GM12892 (cell line): ENCODE measurements around the gene IP6K3.

Source experiments
- DNase-seq: peaks from one replicate; pipeline ENCODE4 v3.0.0; 2011; ENCODE audit not compliant: insufficient read length
- FAIRE-seq: peaks from 2 replicates; lab custom pipeline; 2011; peaks lifted over from hg19 to GRCh38; lab: Jason Lieb, UNC
- POLR2A ChIP-seq: IDR thresholded peaks from 2 replicates; pipeline ENCODE4 v1.6.1; 2011; ENCODE audit warnings: low read depth, low read length, control low read depth
- POLR2AphosphoS5 ChIP-seq: IDR thresholded peaks from 2 replicates; pipeline ENCODE4 v1.6.1; 2011; ENCODE audit warnings: low read depth, low read length, control low read depth
- TAF1 ChIP-seq: IDR thresholded peaks from 2 replicates; pipeline ENCODE4 v1.6.1; 2011; ENCODE audit warnings: low read depth, mild to moderate bottlenecking, control low read depth, low read length, borderline replicate concordance

The IP6K3 gene

GRCh38 chr6:33695451-33695887 lies 51.2 kb downstream of the IP6K3 start:
- no peak for DNase-seq
- no peak for FAIRE-seq
- TF ChIP-seq TAF1 (no peak), POLR2A (no peak), POLR2AphosphoS5 (no peak)

- DNase-seq = no peak
- TF ChIP-seq POLR2A = no peak
- TF ChIP-seq POLR2AphosphoS5 = no peak
- no peak for TF ChIP-seq TAF1
- no peak for FAIRE-seq
Observed at GRCh38 chr6:33694977-33695376, 51.7 kb downstream of the IP6K3 start.

GRCh38 chr6:33694401-33694931 lies 52.2 kb downstream of the IP6K3 start:
- FAIRE-seq = no peak

GRCh38 chr6:33693186-33694105 lies 53.3 kb downstream of the IP6K3 start:
- no peak for FAIRE-seq
- DNase-seq = no peak
- no peak for TF ChIP-seq TAF1
- no peak for TF ChIP-seq POLR2A
- TF ChIP-seq POLR2AphosphoS5 = no peak

More at GRCh38 chr6:33694401-33694931, 52.2 kb downstream of the IP6K3 start:
- no peak for TF ChIP-seq POLR2AphosphoS5
- TF ChIP-seq TAF1 = no peak
- DNase-seq = no peak

GRCh38 chr6:33692760-33693158 lies 53.9 kb downstream of the IP6K3 start:
- TF ChIP-seq POLR2A (no peak), TAF1 (no peak), POLR2AphosphoS5 (no peak)
- peak; percentile 79 for FAIRE-seq
- DNase-seq = no peak

GRCh38 chr6:33692078-33692759 lies 54.5 kb downstream of the IP6K3 start:
- DNase-seq (no peak), FAIRE-seq (no peak)
- TF ChIP-seq POLR2AphosphoS5 = no peak
- TF ChIP-seq POLR2A = no peak
- TF ChIP-seq TAF1 = no peak

- FAIRE-seq = no peak
- no peak for DNase-seq
- no peak for TF ChIP-seq POLR2A
- TF ChIP-seq POLR2AphosphoS5 = no peak
- TF ChIP-seq TAF1 = no peak
Observed at GRCh38 chr6:33691456-33692077, 55.1 kb downstream of the IP6K3 start.

GRCh38 chr6:33690766-33691165 lies 55.9 kb downstream of the IP6K3 start:
- DNase-seq (no peak), FAIRE-seq (no peak)
- TF ChIP-seq POLR2A (no peak), POLR2AphosphoS5 (no peak), TAF1 (no peak)

GRCh38 chr6:33689879-33690278 lies 56.8 kb downstream of the IP6K3 start:
- FAIRE-seq (no peak), DNase-seq (no peak)
- no peak for TF ChIP-seq POLR2A
- TF ChIP-seq TAF1 = no peak
- TF ChIP-seq POLR2AphosphoS5 = no peak

- DNase-seq = peak; percentile 11
- no peak for FAIRE-seq
- TF ChIP-seq TAF1 = no peak
- TF ChIP-seq POLR2AphosphoS5 = no peak
- no peak for TF ChIP-seq POLR2A
Observed at GRCh38 chr6:33689148-33689494, 57.6 kb downstream of the IP6K3 start.

- no peak for FAIRE-seq
- no peak for TF ChIP-seq POLR2A
- TF ChIP-seq POLR2AphosphoS5 = no peak
- no peak for TF ChIP-seq TAF1
- peak; percentile 17 for DNase-seq
Observed at GRCh38 chr6:33688451-33689147, 58.1 kb downstream of the IP6K3 start.
